PFSK-1 (cell line): ENCODE results near the gene RAB44.

Source experiments
- POLR2AphosphoS5 ChIP-seq: IDR thresholded peaks from 2 replicates; pipeline ENCODE4 v1.6.1; 2012; ENCODE audit warnings: low read depth, mild to moderate bottlenecking, control low read depth, low read length, moderate library complexity
- SIN3A ChIP-seq: IDR thresholded peaks from 2 replicates; pipeline ENCODE4 v1.6.1; 2012; ENCODE audit warnings: mild to moderate bottlenecking, low read length, moderate library complexity, borderline replicate concordance; ENCODE audit not compliant: insufficient read depth
- TAF1 ChIP-seq: IDR thresholded peaks from 2 replicates; pipeline ENCODE4 v1.6.1; 2012; ENCODE audit warnings: low read length, control low read depth, borderline replicate concordance; ENCODE audit not compliant: insufficient read depth
- TF ChIP-seq, protein P1 (sequence below), 2 experiments: IDR thresholded peaks; 2 replicates each; pipeline versions ENCODE4 v1.6.1 to v1.8.0; 2011 to 2012; ENCODE audit warnings: low read depth in 2 of 2, low read length in 2 of 2, control low read depth in 1 of 2, inconsistent platforms in 1 of 2, mild to moderate bottlenecking in 1 of 2, moderate library complexity in 1 of 2; ENCODE audit not compliant: insufficient read depth in 1 of 2

DNA sequence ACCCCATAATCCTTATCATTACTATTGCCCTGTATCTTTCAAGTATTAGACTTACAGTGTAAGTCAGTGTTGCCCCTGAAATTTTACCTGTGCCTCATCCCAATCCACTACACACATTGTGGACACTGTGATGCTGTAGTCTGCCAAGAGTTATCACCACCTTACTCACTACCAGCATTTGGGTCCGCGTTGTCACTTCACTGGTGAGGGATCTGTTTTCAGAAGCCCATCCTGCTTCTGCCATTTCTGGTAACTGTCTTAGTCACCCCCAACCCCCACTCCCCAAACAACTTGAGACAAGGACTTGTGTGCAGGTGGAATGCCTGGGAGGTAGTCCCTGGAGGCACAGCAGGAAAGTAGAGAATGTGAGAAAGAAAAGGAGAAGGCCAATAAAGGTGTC is 6.0 kb upstream of the RAB44 start:
- TF ChIP-seq POLR2AphosphoS5 (no peak), TAF1 (no peak), SIN3A (no peak)
- TF ChIP-seq, protein P1, sequence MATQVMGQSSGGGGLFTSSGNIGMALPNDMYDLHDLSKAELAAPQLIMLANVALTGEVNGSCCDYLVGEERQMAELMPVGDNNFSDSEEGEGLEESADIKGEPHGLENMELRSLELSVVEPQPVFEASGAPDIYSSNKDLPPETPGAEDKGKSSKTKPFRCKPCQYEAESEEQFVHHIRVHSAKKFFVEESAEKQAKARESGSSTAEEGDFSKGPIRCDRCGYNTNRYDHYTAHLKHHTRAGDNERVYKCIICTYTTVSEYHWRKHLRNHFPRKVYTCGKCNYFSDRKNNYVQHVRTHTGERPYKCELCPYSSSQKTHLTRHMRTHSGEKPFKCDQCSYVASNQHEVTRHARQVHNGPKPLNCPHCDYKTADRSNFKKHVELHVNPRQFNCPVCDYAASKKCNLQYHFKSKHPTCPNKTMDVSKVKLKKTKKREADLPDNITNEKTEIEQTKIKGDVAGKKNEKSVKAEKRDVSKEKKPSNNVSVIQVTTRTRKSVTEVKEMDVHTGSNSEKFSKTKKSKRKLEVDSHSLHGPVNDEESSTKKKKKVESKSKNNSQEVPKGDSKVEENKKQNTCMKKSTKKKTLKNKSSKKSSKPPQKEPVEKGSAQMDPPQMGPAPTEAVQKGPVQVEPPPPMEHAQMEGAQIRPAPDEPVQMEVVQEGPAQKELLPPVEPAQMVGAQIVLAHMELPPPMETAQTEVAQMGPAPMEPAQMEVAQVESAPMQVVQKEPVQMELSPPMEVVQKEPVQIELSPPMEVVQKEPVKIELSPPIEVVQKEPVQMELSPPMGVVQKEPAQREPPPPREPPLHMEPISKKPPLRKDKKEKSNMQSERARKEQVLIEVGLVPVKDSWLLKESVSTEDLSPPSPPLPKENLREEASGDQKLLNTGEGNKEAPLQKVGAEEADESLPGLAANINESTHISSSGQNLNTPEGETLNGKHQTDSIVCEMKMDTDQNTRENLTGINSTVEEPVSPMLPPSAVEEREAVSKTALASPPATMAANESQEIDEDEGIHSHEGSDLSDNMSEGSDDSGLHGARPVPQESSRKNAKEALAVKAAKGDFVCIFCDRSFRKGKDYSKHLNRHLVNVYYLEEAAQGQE (IDR thresholded peaks at IDR 0.05; ENCODE audit: insufficient read depth in 1 of 2, low read depth in 2 of 2, low read length in 2 of 2) = no peak
